Breast epithelium (tissue), 4 donors: Measurements from ENCODE around the gene MRPL55. TPM values are rescaled to one million over a fixed set of nuclear protein-coding genes. Genes with fewer than 3 reads are reported as not detected.

ENCODE experiments used
- DNase-seq, 2 donors: peaks; one replicate each; pipeline ENCODE4 v3.0.0-alpha.2; 2019; ENCODE audit warnings: low spot score in 2 of 2
- H3K27ac ChIP-seq, 2 donors: fragments of 200-600 bp; sonication (generic) in 1 of 2; one replicate each; pipeline ENCODE4 v1.5.1; 2016 to 2019; ENCODE audit warnings: mild to moderate bottlenecking in 1 of 2
- H3K27me3 ChIP-seq, 2 donors: fragments of 200-600 bp; sonication (generic) in 1 of 2; one replicate each; pipeline versions ENCODE4 v1.5.1 to v1.6.0; 2017 to 2019; ENCODE audit warnings: control low read depth in 1 of 2, mild to moderate bottlenecking in 1 of 2
- H3K36me3 ChIP-seq: fragments of 200-600 bp; one replicate; pipeline ENCODE4 v1.5.1; 2019
- H3K4me1 ChIP-seq, 2 donors: fragments of 200-600 bp; sonication (generic); one replicate each; pipeline ENCODE4 v1.5.1; 2016 to 2019; ENCODE audit warnings: control low read depth in 1 of 2
- H3K4me3 ChIP-seq, 3 donors: fragments of 200-600 bp; sonication (generic); 1 replicate in 2 of 3; 2 replicates in 1 of 3; pipeline ENCODE4 v1.5.1; 2016 to 2019; ENCODE audit warnings: mild to moderate bottlenecking in 3 of 3, moderate library complexity in 2 of 3
- H3K9me3 ChIP-seq, 2 donors: fragments of 200-600 bp; sonication (generic) in 1 of 2; one replicate each; pipeline ENCODE4 v1.5.1; 2016 to 2019; ENCODE audit warnings: control low read depth in 1 of 2
- CTCF ChIP-seq, 3 donors: fragments of 450-650 bp; IDR thresholded peaks; one replicate each; pipeline ENCODE4 v1.5.1; 2016 to 2017; ENCODE audit warnings: antibody characterized with exemption in 3 of 3, mild to moderate bottlenecking in 3 of 3, moderate library complexity in 3 of 3
- POLR2A ChIP-seq: fragments of 450-650 bp; IDR thresholded peaks from one replicate; pipeline ENCODE4 v1.6.1; 2016; ENCODE audit warnings: antibody characterized with exemption, mild to moderate bottlenecking, moderate library complexity
- POLR2AphosphoS5 ChIP-seq, 3 donors: sonication (generic); formaldehyde crosslinking; IDR thresholded peaks; one replicate each; pipeline ENCODE4 v1.6.1; 2017; ENCODE audit warnings: antibody characterized with exemption in 3 of 3
- intact Hi-C: fragments of 100-400 bp; cut with DNase I; formaldehyde crosslinking; loops from one replicate; pipeline ENCODE4 v1.15.1; 2023; ENCODE audit warnings: low total_unique reads
- total RNA-seq, 3 donors: library from RNA; depleted of rRNA; stranded (reverse); fragments of >200 nt; gene quantifications; one replicate each; pipeline ENCODE4 v1.1.0, GENCODE V29; 2016

MRPL55 gene
- total RNA-seq, 3 donors from 2014 or later, result 76.4 to 108 (median 102) TPM

GRCh38 chr1:228150120-228150460 is 41.0 kb upstream of the MRPL55 start:
- Histone ChIP-seq H3K36me3 (no peaks in the 10 kb centered on the region), H3K27ac (peak overlapping the region; percentile 60 to 82), H3K4me3 (peak overlapping the region; percentile 7 to 50 (median 22)), H3K27me3 (no peaks in the 10 kb centered on the region), H3K4me1 (peaks cover 0 to 16% of the 10 kb centered on the region in 2 donors), H3K9me3 (no peaks in the 10 kb centered on the region)
- TF ChIP-seq POLR2AphosphoS5 (IDR thresholded peaks at IDR 0.05) (no peak), POLR2A (no peak), CTCF (IDR thresholded peaks at IDR 0.05) (no peak)
- intact Hi-C loops, result no loop called here
- no peak for DNase-seq

- H3K9me3 ChIP-seq, result no peaks in the 10 kb centered on the region
- TF ChIP-seq CTCF (IDR thresholded peaks at IDR 0.05) (no peak), POLR2AphosphoS5 (IDR thresholded peaks at IDR 0.05) (no peak), POLR2A (no peak)
- intact Hi-C loops, result no loop called here
- H3K27ac ChIP-seq, result peak within 1 kb of the TSS; percentile 60 to 82
- peaks cover 0 to 16% of the 10 kb centered on the region in 2 donors for H3K4me1 ChIP-seq
- H3K27me3 ChIP-seq, result no peaks in the 10 kb centered on the region
- no peaks in the 10 kb centered on the region for H3K36me3 ChIP-seq
- peak within 1 kb of the TSS; percentile 7 to 50 (median 22) for H3K4me3 ChIP-seq
- peak in 1 of 2 donors; percentile 49 for DNase-seq
Measured at GRCh38 chr1:228149406-228150119, 40.5 kb upstream of the MRPL55 start, which contains the start of gene GJC2. Gene GJC2 (plus strand): TSS chr1:228149930. CDS start chr1:228157759, 7,829 bp downstream.

GRCh38 chr1:228148935-228149405 is 39.9 kb upstream of the MRPL55 start:
- H3K9me3 ChIP-seq, result no peaks in the 10 kb centered on the region
- no peaks in the 10 kb centered on the region for H3K36me3 ChIP-seq
- no peak overlapping the region for H3K4me3 ChIP-seq
- H3K27ac ChIP-seq, result peak overlapping the region; percentile 60 to 82
- DNase-seq, result no peak
- H3K27me3 ChIP-seq, result no peaks in the 10 kb centered on the region
- TF ChIP-seq POLR2AphosphoS5 (IDR thresholded peaks at IDR 0.05) (no peak), POLR2A (no peak), CTCF (IDR thresholded peaks at IDR 0.05) (no peak)
- H3K4me1 ChIP-seq, result peaks cover 4 to 20% of the 10 kb centered on the region in 2 donors
- intact Hi-C loops, result no loop called here

GRCh38 chr1:228148196-228148861 is 39.2 kb upstream of the MRPL55 start:
- Histone ChIP-seq H3K27ac (peak overlapping the region in 1 of 2 donors; percentile 82), H3K4me1 (peaks cover 10 to 25% of the 10 kb centered on the region in 2 donors), H3K9me3 (no peaks in the 10 kb centered on the region), H3K4me3 (no peak overlapping the region), H3K27me3 (no peaks in the 10 kb centered on the region), H3K36me3 (no peaks in the 10 kb centered on the region)
- intact Hi-C loops, result no loop called here
- no peak for TF ChIP-seq POLR2AphosphoS5 (IDR thresholded peaks at IDR 0.05)
- no peak for TF ChIP-seq CTCF (IDR thresholded peaks at IDR 0.05)
- TF ChIP-seq POLR2A, result no peak
- DNase-seq, result no peak

- Histone ChIP-seq H3K4me3 (no peak overlapping the region), H3K9me3 (no peaks in the 10 kb centered on the region), H3K4me1 (peaks cover 14 to 31% of the 10 kb centered on the region in 2 donors), H3K36me3 (no peaks in the 10 kb centered on the region), H3K27ac (peak overlapping the region in 1 of 2 donors; percentile 82), H3K27me3 (no peaks in the 10 kb centered on the region)
- no peak for TF ChIP-seq POLR2AphosphoS5 (IDR thresholded peaks at IDR 0.05)
- no peak for TF ChIP-seq CTCF (IDR thresholded peaks at IDR 0.05)
- TF ChIP-seq POLR2A, result no peak
- no peak for DNase-seq
- intact Hi-C loops, result no loop called here
Measured at GRCh38 chr1:228147768-228148167, 38.7 kb upstream of the MRPL55 start.
